Colonic mucosa (tissue), 4 donors: ENCODE measurements around the gene LYAR. TPM values are rescaled to one million over a fixed set of nuclear protein-coding genes. Genes with fewer than 3 reads are reported as not detected.
"Not testable (repeated sequence)": the region's sequence is repeated elsewhere in the genome, so short reads cannot be mapped to it uniquely, and the experiment has no call there.

ENCODE experiments used
- DNase-seq: peaks from one replicate; pipeline ENCODE4 v3.0.0-alpha.2; 2020
- H3K27ac ChIP-seq: fragments of 200-600 bp; one replicate; pipeline ENCODE4 v1.8.0; 2021
- H3K27me3 ChIP-seq: fragments of 200-600 bp; one replicate; pipeline ENCODE4 v1.8.0; 2021
- H3K36me3 ChIP-seq: fragments of 200-600 bp; one replicate; pipeline ENCODE4 v1.8.0; 2021
- H3K4me1 ChIP-seq: fragments of 200-600 bp; one replicate; pipeline ENCODE4 v1.8.0; 2021; ENCODE audit warnings: mild to moderate bottlenecking
- H3K4me3 ChIP-seq: fragments of 200-600 bp; one replicate; pipeline ENCODE4 v1.8.0; 2021
- H3K9ac ChIP-seq, 2 donors: one replicate each; pipeline ENCODE4 v1.7.0; 2013; ENCODE audit warnings: control low read depth in 2 of 2, low read depth in 2 of 2, low read length in 2 of 2
- H3K9me3 ChIP-seq: fragments of 200-600 bp; one replicate; pipeline ENCODE4 v1.8.0; 2021
- intact Hi-C: fragments of 100-400 bp; cut with DNase I; formaldehyde crosslinking; loops from one replicate; pipeline ENCODE4 v1.14.1; 2022
- total RNA-seq, 2 donors: library from RNA; stranded (reverse); fragmentation: NEBNext Ultra II Directional in 1 of 2; extraction: Animal tissue kit (Norgen Biotek cat#: 25700) in 1 of 2; gene quantifications; one replicate each; pipeline ENCODE4 v1.2.1, GENCODE V29; 2021
- TF ChIP-seq, protein P1 (sequence below): fragments of 200-600 bp; IDR thresholded peaks from one replicate; pipeline ENCODE4 v1.8.0; 2022; ENCODE audit warnings: antibody characterized with exemption, mild to moderate bottlenecking
- donor health status: healthy.
- donor health status: DM: no; HTN: no; CAD: no.
- donor health status: DM: no; HTN: no; CAD: no.

Gene LYAR
- total RNA-seq, 2 donors from 2014 or later, result 6.7 to 16.7 TPM

DNA sequence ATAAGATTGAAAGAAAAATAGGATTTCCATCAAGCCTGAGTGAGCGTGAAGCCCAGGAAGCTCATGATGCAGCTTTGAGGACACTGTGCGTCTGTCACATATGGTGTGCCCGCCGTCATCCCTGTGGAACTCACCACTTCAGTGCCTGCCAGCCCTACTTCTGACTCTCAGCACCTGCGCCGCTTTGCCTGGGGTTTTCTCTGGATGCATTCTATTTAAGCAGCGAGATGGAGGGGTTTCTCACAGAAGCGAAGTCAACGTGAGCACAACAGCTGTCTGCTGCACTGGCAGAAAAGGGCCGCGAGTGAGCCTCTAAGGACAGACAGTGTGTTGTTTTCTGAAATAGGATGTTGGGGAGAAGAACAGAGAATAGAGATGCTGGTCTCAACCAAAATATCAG, 35.8 kb downstream of the LYAR start:
- Histone ChIP-seq H3K27ac (no peak overlapping the region), H3K9ac (no peak overlapping the region), H3K27me3 (no peaks in the 10 kb centered on the region), H3K4me3 (no peak overlapping the region), H3K9me3 (no peaks in the 10 kb centered on the region), H3K4me1 (no peaks in the 10 kb centered on the region), H3K36me3 (no peaks in the 10 kb centered on the region)
- TF ChIP-seq, protein P1, sequence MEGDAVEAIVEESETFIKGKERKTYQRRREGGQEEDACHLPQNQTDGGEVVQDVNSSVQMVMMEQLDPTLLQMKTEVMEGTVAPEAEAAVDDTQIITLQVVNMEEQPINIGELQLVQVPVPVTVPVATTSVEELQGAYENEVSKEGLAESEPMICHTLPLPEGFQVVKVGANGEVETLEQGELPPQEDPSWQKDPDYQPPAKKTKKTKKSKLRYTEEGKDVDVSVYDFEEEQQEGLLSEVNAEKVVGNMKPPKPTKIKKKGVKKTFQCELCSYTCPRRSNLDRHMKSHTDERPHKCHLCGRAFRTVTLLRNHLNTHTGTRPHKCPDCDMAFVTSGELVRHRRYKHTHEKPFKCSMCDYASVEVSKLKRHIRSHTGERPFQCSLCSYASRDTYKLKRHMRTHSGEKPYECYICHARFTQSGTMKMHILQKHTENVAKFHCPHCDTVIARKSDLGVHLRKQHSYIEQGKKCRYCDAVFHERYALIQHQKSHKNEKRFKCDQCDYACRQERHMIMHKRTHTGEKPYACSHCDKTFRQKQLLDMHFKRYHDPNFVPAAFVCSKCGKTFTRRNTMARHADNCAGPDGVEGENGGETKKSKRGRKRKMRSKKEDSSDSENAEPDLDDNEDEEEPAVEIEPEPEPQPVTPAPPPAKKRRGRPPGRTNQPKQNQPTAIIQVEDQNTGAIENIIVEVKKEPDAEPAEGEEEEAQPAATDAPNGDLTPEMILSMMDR, result no peak
- intact Hi-C loops, result loop anchor here (5.0 kb wide), 1 partner anchor 83 kb away; no protein-coding TSS in a partner anchor
- no peak for DNase-seq

DNA sequence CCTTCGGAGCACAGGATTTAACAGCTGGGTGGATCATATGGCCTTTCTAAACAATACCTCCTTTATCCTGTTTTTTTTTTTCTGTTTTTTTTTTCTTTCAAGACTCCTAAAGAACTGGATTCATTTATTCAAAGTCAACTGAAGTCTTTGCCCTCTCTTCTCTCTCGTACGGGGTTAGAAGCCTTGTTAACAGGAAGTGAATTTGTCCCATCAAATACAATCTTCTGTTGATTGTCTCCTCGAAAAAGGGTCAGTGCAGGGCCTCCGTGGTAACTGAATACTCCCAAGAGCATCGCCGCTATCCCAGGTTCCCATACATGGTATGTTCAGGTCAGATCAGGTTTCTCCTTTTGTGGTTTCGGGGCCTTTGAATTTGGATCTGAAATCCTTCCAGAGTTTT, 40.1 kb downstream of the LYAR start:
- DNase-seq, result no peak
- no peak overlapping the region for H3K9ac ChIP-seq
- peaks cover 2% of the 10 kb centered on the region for H3K36me3 ChIP-seq
- H3K4me3 ChIP-seq, result no peak overlapping the region
- no peaks in the 10 kb centered on the region for H3K9me3 ChIP-seq
- TF ChIP-seq, protein P1, result no peak
- no peaks in the 10 kb centered on the region for H3K27me3 ChIP-seq
- intact Hi-C loops, result loop anchor here (5.0 kb wide), 2 partner anchors 37 to 87 kb away; no protein-coding TSS in a partner anchor
- H3K4me1 ChIP-seq, result peaks cover 11% of the 10 kb centered on the region
- no peak overlapping the region for H3K27ac ChIP-seq

DNA sequence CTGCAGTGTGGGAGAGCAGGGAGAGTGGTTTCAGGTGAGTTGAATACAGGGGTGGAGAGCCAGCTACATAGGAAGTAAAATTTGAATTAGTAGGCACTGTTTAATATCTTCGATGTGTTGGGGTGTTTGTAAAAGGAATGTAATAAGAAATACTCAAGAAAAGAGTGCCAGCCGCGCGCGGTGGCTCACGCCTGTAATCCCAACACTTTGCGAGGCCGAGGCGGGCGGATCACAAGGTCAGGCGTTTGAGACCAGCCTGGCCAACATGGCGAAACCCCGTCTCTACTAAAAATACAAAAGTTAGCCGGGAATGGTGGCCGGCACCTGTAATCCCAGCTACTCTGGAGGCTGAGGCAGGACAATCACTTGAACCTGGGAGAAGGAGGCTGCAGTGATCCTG, 40.6 kb downstream of the LYAR start:
- DNase-seq, H3K4me3 ChIP-seq, H3K36me3 ChIP-seq, H3K27me3 ChIP-seq, H3K9me3 ChIP-seq, H3K9ac ChIP-seq: not testable (repeated sequence)
- peaks cover 11% of the 10 kb centered on the region for H3K4me1 ChIP-seq
- intact Hi-C loops, result loop anchor here (5.0 kb wide), 1 partner anchor 38 kb away; no protein-coding TSS in a partner anchor
- H3K27ac ChIP-seq, result peak overlapping the region; percentile 93

DNA sequence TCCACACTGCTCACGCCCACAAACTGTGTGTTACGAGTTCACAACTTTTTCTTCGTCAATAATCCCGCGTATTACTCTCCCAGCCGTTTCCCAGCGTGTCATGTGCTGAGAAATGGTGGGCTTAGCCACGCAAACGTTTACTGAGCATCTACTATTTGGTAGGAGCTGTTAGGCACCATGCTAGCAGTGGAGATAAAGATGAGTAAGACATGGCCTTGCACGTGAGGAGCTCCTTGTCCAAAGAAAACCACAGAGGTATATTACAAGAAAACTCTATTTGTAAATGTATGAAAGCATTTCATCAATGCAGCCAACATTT, 41.1 kb downstream of the LYAR start:
- Histone ChIP-seq H3K9me3 (no peaks in the 10 kb centered on the region), H3K9ac (peak overlapping the region; percentile 89 to 95), H3K4me3 (peak overlapping the region; percentile 98), H3K27ac (peak overlapping the region; percentile 93), H3K27me3 (no peaks in the 10 kb centered on the region), H3K36me3 (peaks cover 5% of the 10 kb centered on the region), H3K4me1 (peaks cover 11% of the 10 kb centered on the region)
- intact Hi-C loops, result loop anchor here (5.0 kb wide), 1 partner anchor 38 kb away; no protein-coding TSS in a partner anchor
- TF ChIP-seq, protein P1, result no peak
- DNase-seq, result no peak

DNA sequence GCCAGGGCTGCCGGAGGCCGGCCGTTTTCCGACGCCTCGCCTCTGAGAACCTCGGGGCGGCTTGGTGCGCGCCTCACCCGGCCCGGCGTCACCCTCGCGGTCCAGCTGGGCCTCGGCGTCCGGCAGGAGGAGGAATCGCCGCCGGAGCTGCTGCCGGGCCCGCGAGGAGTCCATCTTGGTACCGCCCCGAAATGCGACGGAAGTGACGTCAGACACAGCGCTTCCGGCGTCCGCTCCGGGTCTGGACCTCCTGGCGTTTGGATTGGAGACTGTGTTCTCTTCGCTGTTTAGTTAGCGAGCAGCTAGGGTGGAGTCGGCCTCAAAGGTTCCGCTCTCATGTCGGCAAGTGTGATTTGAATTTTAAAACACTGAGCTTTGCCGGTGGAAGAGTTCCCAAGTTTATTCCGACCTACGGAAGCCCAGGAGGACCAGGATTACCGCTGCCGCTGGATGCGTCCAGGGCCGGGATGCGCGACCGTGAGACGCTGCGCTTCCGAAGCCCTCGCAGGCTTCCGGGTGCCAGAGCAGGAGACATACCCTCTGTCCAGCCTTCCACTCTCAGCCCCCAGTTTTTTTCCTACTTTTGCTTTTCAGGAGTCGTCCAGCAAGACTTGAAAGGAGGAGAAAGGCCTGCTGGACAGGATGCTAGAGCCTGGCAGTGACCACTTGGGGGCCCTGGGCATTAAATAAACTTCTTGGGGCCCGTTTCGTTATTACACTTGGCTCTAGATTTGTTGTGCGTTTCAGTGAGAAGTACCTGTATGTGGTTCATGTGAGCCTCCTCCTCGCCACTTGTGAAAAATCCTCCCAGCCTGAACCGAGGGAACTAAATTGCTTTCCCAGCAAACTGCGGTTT, 41.7 kb downstream of the LYAR start, which contains the start of gene TMEM128:
Gene TMEM128 (minus strand): TSS at position 195 of the 856 bp plus-strand sequence. CDS start 21 bp downstream, at position 174.
- Histone ChIP-seq H3K9me3 (no peaks in the 10 kb centered on the region), H3K36me3 (peaks cover 5% of the 10 kb centered on the region), H3K9ac (peak within 1 kb of the TSS; percentile 89 to 95), H3K27ac (peak within 1 kb of the TSS; percentile 93), H3K27me3 (no peaks in the 10 kb centered on the region), H3K4me3 (peak within 1 kb of the TSS; percentile 98), H3K4me1 (peaks cover 11% of the 10 kb centered on the region)
- TF ChIP-seq, protein P1, result no peak
- intact Hi-C loops, result loop anchor here (5.0 kb wide), 1 partner anchor 39 kb away; no protein-coding TSS in a partner anchor
- peak; percentile 93 for DNase-seq

DNA sequence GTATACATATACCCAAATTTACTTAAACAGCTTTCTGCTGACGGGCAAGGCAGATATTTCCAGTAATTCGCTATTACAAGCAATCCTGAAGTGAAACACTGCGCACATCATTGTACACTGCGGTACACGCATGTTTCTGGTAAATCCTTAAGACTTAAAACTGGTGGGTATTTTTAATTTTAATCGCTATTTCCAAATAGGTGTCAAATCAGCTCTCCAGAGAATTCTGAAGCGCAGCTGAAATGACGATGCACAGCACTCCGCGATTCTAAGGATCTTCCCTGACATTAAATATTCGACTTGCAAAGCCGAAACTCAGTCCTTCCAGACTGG, 42.3 kb downstream of the LYAR start:
- TF ChIP-seq, protein P1, result no peak
- no peak for DNase-seq
- intact Hi-C loops, result loop anchor here (5.0 kb wide), 1 partner anchor 40 kb away; no protein-coding TSS in a partner anchor
- H3K4me3 ChIP-seq, result peak overlapping the region; percentile 98
- H3K9me3 ChIP-seq, result no peaks in the 10 kb centered on the region
- peaks cover 11% of the 10 kb centered on the region for H3K4me1 ChIP-seq
- no peaks in the 10 kb centered on the region for H3K27me3 ChIP-seq
- H3K27ac ChIP-seq, result peak overlapping the region; percentile 93
- H3K9ac ChIP-seq, result peak overlapping the region; percentile 89 to 95
- H3K36me3 ChIP-seq, result peaks cover 5% of the 10 kb centered on the region
